Mesothelial cell of epicardium (in vitro differentiated cells): ENCODE data around the gene SCYL2. TPM values are rescaled to one million over a fixed set of nuclear protein-coding genes. Genes with fewer than 3 reads are reported as not detected.
"Not testable (repeated sequence)": the region's sequence is repeated elsewhere in the genome, so short reads cannot be mapped to it uniquely, and the experiment has no call there.

Source experiments
- DNase-seq, 2 experiments: peaks; one replicate each; pipeline ENCODE4 v3.0.0; 2021; ENCODE audit warnings: low spot score in 2 of 2; ENCODE audit not compliant: unreplicated experiment in 2 of 2
- H3K27ac Mint-ChIP-seq: 2 replicates; pipeline ENCODE4 v1.8.0; 2021; ENCODE audit warnings: mixed read lengths
- H3K27me3 Mint-ChIP-seq: 2 replicates; pipeline ENCODE4 v1.8.0; 2021; ENCODE audit warnings: low read depth, mixed read lengths
- H3K36me3 Mint-ChIP-seq: 2 replicates; pipeline ENCODE4 v1.8.0; 2021; ENCODE audit warnings: mixed read lengths
- H3K4me1 Mint-ChIP-seq: 2 replicates; pipeline ENCODE4 v1.8.0; 2021; ENCODE audit warnings: mixed read lengths
- H3K4me3 Mint-ChIP-seq: 2 replicates; pipeline ENCODE4 v1.8.0; 2021; ENCODE audit warnings: mild to moderate bottlenecking, moderate library complexity, mixed read lengths
- H3K9me3 Mint-ChIP-seq: 2 replicates; pipeline ENCODE4 v1.8.0; 2021; ENCODE audit warnings: mixed read lengths
- total RNA-seq: library from RNA; stranded (reverse); gene quantifications from 3 replicates; pipeline ENCODE4 v1.2.1, GENCODE V29; 2021
- TF ChIP-seq, protein P1 (sequence below): fragments of 200-600 bp; sonication (generic); IDR thresholded peaks from one replicate; pipeline ENCODE4 v1.5.0; 2021; ENCODE audit warnings: antibody characterized with exemption; ENCODE audit not compliant: unreplicated experiment

SCYL2 gene
- total RNA-seq, 1 donor from 2014 or later = 55.5 TPM

DNA sequence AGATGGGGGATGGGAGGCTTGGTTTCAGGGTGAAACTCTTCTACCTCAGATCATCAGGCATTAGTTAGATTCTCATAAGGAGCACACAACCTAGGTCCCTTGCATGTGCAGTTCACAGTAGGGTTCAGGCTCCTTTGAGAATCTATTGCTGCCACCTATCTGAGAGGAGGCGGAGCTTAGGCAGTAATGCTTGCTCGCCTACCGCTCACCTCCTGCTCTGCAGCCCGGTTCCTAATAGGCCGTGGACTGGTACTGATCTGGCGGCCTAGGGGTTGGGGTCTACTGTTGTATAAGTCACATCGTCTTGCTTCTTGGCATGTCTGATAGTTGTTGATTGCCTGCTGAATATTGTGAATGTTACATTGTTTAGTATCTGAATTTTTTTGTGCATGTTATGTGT is 12.2 kb downstream of the SCYL2 start:
- Mint-ChIP-seq H3K9me3 (peaks cover 11% of the 10 kb centered on the region), H3K27ac (peak overlapping the region; percentile 92), H3K4me3 (no peak overlapping the region), H3K4me1 (peaks cover 15% of the 10 kb centered on the region), H3K36me3 (peaks cover 26% of the 10 kb centered on the region), H3K27me3 (no peaks in the 10 kb centered on the region)
- TF ChIP-seq, protein P1, sequence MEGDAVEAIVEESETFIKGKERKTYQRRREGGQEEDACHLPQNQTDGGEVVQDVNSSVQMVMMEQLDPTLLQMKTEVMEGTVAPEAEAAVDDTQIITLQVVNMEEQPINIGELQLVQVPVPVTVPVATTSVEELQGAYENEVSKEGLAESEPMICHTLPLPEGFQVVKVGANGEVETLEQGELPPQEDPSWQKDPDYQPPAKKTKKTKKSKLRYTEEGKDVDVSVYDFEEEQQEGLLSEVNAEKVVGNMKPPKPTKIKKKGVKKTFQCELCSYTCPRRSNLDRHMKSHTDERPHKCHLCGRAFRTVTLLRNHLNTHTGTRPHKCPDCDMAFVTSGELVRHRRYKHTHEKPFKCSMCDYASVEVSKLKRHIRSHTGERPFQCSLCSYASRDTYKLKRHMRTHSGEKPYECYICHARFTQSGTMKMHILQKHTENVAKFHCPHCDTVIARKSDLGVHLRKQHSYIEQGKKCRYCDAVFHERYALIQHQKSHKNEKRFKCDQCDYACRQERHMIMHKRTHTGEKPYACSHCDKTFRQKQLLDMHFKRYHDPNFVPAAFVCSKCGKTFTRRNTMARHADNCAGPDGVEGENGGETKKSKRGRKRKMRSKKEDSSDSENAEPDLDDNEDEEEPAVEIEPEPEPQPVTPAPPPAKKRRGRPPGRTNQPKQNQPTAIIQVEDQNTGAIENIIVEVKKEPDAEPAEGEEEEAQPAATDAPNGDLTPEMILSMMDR = no peak
- no peak for DNase-seq

DNA sequence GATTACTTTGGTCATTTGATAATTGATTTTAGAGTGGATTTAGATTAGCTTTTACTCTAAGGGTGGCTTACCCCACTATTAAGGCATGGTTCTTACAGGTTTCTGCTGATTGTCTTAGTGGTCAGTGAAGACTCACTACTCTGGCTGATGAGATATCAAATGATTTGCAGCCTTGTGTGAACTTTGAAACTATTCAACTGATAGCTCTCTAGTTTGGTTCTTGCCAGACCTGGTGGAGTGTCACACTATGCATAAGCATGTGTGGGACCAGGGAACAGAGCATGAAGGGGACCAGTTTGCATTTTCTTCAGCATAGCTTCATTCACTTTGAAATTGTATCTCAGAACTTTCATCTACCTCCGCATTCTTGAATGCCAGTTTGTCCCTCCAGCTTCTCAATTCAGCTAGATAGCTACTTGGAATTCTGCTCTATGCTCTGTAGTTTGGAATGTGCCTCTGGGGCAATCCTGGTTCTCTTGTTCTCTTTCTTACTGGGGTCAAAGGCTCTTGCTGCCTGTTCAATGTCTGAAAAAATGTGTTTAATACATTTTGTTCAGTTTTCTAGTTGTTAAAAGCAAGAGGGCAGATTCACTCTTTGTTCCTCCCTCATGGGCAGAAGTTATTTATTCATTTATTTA is 12.7 kb downstream of the SCYL2 start:
- Mint-ChIP-seq H3K36me3 (peaks cover 21% of the 10 kb centered on the region), H3K27ac (peak overlapping the region; percentile 92), H3K27me3 (no peaks in the 10 kb centered on the region), H3K9me3 (peaks cover 11% of the 10 kb centered on the region), H3K4me3 (no peak overlapping the region), H3K4me1 (peaks cover 10% of the 10 kb centered on the region)
- TF ChIP-seq, protein P1 = no peak
- DNase-seq = no peak

DNA sequence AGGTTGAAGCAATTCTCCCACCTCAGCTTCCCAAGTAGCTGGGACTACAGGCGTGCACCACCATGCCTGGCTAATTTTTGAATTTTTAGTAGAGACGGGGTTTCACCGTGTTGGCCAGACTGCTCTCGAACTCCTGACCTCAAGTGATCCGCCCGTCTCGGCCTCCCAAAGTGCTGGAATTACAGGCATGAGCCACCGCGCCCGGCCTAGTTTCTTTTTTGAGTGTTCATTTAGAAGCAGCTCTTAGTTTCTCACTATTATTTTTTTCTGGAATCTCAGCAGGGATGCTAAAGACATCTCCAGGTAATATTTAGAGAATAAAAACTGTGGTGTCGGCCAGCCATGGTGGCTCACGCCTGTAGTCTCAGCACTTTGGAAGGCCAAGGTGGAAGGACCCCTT is 17.6 kb downstream of the SCYL2 start:
- H3K27me3 Mint-ChIP-seq, H3K27ac Mint-ChIP-seq, DNase-seq, H3K9me3 Mint-ChIP-seq, H3K4me1 Mint-ChIP-seq, H3K4me3 Mint-ChIP-seq: not testable (repeated sequence)
- H3K36me3 Mint-ChIP-seq = peaks cover 15% of the 10 kb centered on the region

DNA sequence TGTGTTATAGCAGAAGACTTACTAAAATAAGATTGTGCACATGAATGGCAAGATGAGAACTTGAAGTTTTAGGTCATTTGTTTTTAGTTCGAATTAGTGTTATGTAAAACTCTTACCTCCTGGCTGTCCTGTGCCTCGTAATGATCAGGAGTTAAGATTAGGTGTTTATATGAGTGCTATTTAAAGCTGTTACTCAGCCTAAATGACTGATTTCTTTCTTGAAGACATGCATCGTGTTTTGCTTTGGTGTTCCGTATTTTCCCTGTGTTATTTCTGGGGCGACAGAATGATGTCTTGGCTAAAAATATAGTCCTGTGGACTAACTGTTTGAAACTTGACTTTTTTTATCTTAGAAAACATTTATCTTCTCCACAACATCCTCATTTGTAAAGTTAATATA is 22.1 kb downstream of the SCYL2 start:
- DNase-seq = no peak
- TF ChIP-seq, protein P1 = no peak

DNA sequence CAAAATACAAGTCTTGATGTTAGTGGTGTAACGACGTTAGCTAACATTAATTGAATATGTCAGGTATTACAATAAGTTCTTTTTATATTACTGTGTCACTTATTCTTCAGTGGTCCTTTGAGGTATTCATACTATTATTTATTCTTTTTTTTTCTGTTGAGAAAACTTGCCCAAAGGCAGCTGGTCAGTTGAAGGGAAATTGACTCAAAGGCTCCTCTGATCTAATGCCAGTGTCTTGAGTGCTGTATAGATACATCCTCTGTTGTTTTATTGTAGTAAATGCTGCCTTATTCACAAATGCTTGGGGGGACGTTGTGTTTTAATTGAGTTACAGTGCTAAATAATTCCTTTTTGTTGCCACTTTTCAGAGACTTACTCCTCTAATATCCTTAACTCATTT is 23.0 kb downstream of the SCYL2 start:
- Mint-ChIP-seq H3K4me3 (no peak overlapping the region), H3K9me3 (no peaks in the 10 kb centered on the region), H3K36me3 (peaks cover 18% of the 10 kb centered on the region), H3K27ac (no peak overlapping the region), H3K27me3 (no peaks in the 10 kb centered on the region), H3K4me1 (no peaks in the 10 kb centered on the region)
- TF ChIP-seq, protein P1 = no peak
- no peak for DNase-seq

More for the DNA sequence above, 22.1 kb downstream of the SCYL2 start:
- H3K27ac Mint-ChIP-seq = no peak overlapping the region
- H3K9me3 Mint-ChIP-seq = no peaks in the 10 kb centered on the region
- H3K36me3 Mint-ChIP-seq = peaks cover 19% of the 10 kb centered on the region
- H3K4me1 Mint-ChIP-seq = no peaks in the 10 kb centered on the region
- no peaks in the 10 kb centered on the region for H3K27me3 Mint-ChIP-seq
- no peak overlapping the region for H3K4me3 Mint-ChIP-seq

DNA sequence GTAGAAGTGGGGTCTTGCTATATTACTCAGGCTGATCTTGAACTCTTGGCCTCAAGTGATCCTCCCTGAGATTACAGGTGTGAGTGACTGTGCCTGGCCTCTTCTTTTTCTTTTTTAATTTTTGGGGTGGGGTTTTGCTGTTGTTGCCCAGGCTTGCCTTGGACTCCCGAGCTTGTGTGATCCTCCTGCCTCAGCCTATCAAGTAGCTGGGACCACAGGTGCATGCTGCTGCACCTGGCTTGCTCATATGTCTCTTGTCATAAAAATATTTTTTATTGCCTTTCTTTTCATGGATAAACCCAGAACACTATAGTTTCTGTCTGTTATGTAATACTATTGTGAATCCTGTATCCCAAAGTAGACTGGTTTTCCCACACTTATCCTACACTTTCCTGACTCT is 26.0 kb downstream of the SCYL2 start:
- Mint-ChIP-seq H3K9me3 (no peaks in the 10 kb centered on the region), H3K4me3 (no peak overlapping the region), H3K27me3 (no peaks in the 10 kb centered on the region), H3K4me1 (no peaks in the 10 kb centered on the region), H3K27ac (no peak overlapping the region), H3K36me3 (peaks cover 22% of the 10 kb centered on the region)
- DNase-seq = no peak
- TF ChIP-seq, protein P1 = no peak

DNA sequence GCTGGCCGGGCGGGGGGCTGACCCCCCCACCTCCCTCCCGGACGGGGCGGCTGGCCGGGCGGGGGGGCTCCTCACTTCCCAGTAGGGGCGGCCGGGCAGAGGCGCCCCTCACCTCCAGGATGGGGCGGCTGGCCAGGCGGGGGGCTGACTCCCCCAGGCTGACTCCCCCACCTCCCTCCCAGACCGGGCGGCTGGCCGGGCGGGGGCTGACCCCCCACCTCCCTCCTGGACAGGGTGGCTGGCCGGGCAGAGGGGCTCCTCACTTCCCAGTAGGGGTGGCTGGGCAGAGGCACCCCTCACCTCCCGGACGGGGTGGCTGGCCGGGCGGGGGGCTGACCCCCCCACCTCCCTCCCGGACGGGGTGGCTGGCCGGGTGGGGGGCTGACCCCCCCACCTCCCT is 27.4 kb downstream of the SCYL2 start:
- DNase-seq, H3K27ac Mint-ChIP-seq, H3K4me1 Mint-ChIP-seq, H3K9me3 Mint-ChIP-seq, H3K27me3 Mint-ChIP-seq, H3K4me3 Mint-ChIP-seq: not testable (repeated sequence)
- peaks cover 29% of the 10 kb centered on the region for H3K36me3 Mint-ChIP-seq
